Ascending aorta (tissue), 2 donors: ENCODE results near the gene GMEB2. TPM values are rescaled to one million over a fixed set of nuclear protein-coding genes. Genes with fewer than 3 reads are reported as not detected.

Experiments used
- DNase-seq, 2 donors: peaks; one replicate each; pipeline ENCODE4 v3.0.0-alpha.2; 2019; ENCODE audit warnings: low spot score in 2 of 2
- H3K27ac ChIP-seq, 2 donors: fragments of 200-600 bp; sonication (generic); one replicate each; pipeline ENCODE4 v1.5.1; 2016 to 2017; ENCODE audit warnings: mild to moderate bottlenecking in 1 of 2
- H3K27me3 ChIP-seq: fragments of 200-600 bp; sonication (generic); one replicate; pipeline ENCODE4 v1.5.1; 2017
- H3K36me3 ChIP-seq, 2 donors: fragments of 200-600 bp; sonication (generic); one replicate each; pipeline ENCODE4 v1.5.1; 2016
- H3K4me1 ChIP-seq, 2 donors: fragments of 200-600 bp; sonication (generic); one replicate each; pipeline ENCODE4 v1.5.1; 2016 to 2017; ENCODE audit warnings: mild to moderate bottlenecking in 1 of 2
- H3K4me3 ChIP-seq, 2 donors: fragments of 200-600 bp; sonication (generic); one replicate each; pipeline ENCODE4 v1.5.1; 2016 to 2017; ENCODE audit warnings: mild to moderate bottlenecking in 1 of 2
- H3K9me3 ChIP-seq, 2 donors: fragments of 200-600 bp; sonication (generic); one replicate each; pipeline ENCODE4 v1.5.1; 2016
- intact Hi-C: fragments of 100-400 bp; cut with DNase I; formaldehyde crosslinking; loops from one replicate; pipeline ENCODE4 v1.15.1; 2023
- total RNA-seq: library from RNA; depleted of rRNA; stranded (reverse); fragments of >200 nt; gene quantifications from one replicate; pipeline ENCODE4 v1.1.0, GENCODE V29; 2016
- TF ChIP-seq, protein P1 (sequence below), 3 experiments: fragments of 200-600 bp in 2 of 3; fragments of 450-650 bp in 1 of 3; sonication (generic) in 2 of 3; IDR thresholded peaks; one replicate each; pipeline ENCODE4 v1.5.1; 2016 to 2019; ENCODE audit warnings: antibody characterized with exemption in 3 of 3, mild to moderate bottlenecking in 1 of 3, moderate library complexity in 1 of 3

The GMEB2 gene
- total RNA-seq, 1 donor from 2014 or later, result 14.0 TPM

DNA sequence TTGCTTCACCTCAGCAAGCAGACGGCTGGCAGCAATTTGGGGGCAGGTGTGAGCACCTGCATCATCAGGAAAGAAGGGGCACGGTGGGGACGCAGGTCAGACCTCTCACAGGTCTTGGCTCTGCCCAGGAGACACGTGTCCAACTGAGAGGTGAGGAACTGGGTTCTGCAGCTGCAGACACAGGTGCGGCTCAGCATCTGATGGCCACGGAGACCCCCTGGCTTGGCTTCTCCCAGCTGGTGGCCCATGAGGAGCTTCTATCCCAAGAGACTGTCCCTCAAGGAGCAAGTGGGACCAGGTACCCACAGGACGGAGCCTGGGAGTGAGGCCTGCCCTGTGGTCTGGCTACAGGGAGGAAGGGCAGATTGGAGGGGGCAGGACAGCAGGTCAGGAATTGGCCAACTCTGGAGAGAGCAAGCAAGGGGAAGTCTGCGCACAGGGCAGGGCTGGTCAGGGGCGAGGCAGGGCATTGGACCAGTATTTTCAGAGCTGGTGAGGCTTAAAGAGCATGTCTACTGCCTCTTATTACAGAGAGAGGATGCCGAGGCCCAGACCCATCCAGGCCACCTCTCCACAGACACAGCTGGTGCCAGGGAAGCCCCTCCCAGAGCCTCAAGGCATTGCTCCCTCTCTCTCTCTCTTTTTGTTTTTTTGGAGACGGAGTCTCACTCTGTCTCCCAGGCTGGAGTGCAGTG is 22.1 kb upstream of the GMEB2 start:
- intact Hi-C loops, result no loop called here

DNA sequence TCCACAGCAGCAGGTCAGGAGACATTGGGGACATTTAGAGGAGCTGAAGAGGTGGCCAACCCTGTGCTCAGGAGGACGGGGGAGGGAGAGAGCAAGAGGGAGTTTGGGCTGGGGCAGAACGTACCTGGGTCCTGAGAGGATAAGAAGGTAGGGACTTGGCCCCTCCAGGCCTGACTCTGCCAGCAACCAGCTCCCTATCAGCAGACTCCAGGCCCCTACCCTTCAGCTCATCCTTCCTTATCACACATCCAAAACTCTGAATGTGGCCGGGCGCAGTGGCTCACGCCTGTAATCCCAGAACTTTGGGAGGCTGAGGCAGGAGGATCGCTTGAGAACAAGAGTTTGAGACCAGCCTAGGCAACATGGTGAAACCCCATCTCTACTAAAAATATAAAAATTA is 21.3 kb upstream of the GMEB2 start:
- no peaks in the 10 kb centered on the region for H3K36me3 ChIP-seq
- H3K9me3 ChIP-seq, result no peaks in the 10 kb centered on the region
- H3K27ac ChIP-seq, result no peak overlapping the region
- TF ChIP-seq, protein P1, sequence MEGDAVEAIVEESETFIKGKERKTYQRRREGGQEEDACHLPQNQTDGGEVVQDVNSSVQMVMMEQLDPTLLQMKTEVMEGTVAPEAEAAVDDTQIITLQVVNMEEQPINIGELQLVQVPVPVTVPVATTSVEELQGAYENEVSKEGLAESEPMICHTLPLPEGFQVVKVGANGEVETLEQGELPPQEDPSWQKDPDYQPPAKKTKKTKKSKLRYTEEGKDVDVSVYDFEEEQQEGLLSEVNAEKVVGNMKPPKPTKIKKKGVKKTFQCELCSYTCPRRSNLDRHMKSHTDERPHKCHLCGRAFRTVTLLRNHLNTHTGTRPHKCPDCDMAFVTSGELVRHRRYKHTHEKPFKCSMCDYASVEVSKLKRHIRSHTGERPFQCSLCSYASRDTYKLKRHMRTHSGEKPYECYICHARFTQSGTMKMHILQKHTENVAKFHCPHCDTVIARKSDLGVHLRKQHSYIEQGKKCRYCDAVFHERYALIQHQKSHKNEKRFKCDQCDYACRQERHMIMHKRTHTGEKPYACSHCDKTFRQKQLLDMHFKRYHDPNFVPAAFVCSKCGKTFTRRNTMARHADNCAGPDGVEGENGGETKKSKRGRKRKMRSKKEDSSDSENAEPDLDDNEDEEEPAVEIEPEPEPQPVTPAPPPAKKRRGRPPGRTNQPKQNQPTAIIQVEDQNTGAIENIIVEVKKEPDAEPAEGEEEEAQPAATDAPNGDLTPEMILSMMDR (IDR thresholded peaks at IDR 0.05), result no peak
- DNase-seq, result no peak
- peaks cover 7 to 10% of the 10 kb centered on the region in 2 donors for H3K4me1 ChIP-seq
- H3K27me3 ChIP-seq, result no peaks in the 10 kb centered on the region
- H3K4me3 ChIP-seq, result no peak overlapping the region
- intact Hi-C loops, result no loop called here

More for the DNA sequence above, 22.1 kb upstream of the GMEB2 start:
- Histone ChIP-seq H3K27me3 (no peaks in the 10 kb centered on the region), H3K4me3 (no peak overlapping the region), H3K36me3 (no peaks in the 10 kb centered on the region), H3K4me1 (peaks cover 11 to 14% of the 10 kb centered on the region in 2 donors), H3K27ac (no peak overlapping the region), H3K9me3 (no peaks in the 10 kb centered on the region)
- TF ChIP-seq, protein P1 (IDR thresholded peaks at IDR 0.05), result no peak
- no peak for DNase-seq

DNA sequence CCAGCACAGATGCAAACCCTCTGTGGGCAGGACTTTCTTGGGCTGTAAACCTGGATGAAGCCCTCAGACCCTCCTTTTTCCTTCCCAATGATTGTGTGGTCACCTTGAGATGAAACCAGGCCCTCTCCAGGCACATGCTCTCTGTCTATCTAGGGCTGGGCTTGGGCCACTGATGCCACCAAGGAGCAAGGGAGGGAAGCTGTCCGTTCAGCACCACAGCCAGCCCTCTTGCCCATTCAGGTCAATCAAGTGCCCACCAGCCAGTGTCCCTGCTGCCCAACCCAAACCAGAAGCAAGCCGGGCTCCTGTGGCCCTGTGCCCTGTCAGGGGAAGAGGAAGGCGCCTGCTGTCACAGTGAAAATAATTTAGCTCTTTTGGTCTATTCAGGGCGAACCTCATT is 18.3 kb upstream of the GMEB2 start:
- TF ChIP-seq, protein P1 (IDR thresholded peaks at IDR 0.05), result no peak
- no peaks in the 10 kb centered on the region for H3K27me3 ChIP-seq
- intact Hi-C loops, result no loop called here
- no peak overlapping the region for H3K27ac ChIP-seq
- peaks cover 6 to 7% of the 10 kb centered on the region in 2 donors for H3K4me1 ChIP-seq
- H3K9me3 ChIP-seq, result no peaks in the 10 kb centered on the region
- H3K36me3 ChIP-seq, result no peaks in the 10 kb centered on the region
- no peak for DNase-seq
- no peak overlapping the region for H3K4me3 ChIP-seq

DNA sequence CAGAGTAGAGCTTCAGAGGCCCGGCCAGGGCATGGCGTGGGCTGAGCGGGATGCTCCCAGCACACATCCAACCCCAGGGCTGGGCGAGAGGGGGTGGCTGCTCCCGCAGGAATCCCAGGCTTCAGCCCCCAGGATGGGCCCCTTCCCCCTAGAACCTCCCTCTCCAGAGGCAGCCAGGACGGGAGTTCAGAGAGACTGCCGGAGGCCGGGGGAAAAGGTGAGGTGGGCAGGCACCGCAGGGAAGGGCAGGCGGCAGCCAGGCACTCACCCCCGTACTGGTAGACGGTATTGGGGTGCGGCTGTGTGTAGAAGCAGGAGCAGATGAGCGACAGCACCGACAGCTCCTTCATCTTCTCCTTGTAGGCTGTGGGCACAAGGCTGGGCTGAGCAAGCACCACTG is 17.0 kb upstream of the GMEB2 start:
- TF ChIP-seq, protein P1 (IDR thresholded peaks at IDR 0.05), result no peak
- Histone ChIP-seq H3K27me3 (no peaks in the 10 kb centered on the region), H3K9me3 (no peaks in the 10 kb centered on the region), H3K4me3 (no peak overlapping the region), H3K36me3 (no peaks in the 10 kb centered on the region), H3K27ac (no peak overlapping the region), H3K4me1 (peaks cover 6 to 7% of the 10 kb centered on the region in 2 donors)
- DNase-seq, result no peak
- intact Hi-C loops, result no loop called here

DNA sequence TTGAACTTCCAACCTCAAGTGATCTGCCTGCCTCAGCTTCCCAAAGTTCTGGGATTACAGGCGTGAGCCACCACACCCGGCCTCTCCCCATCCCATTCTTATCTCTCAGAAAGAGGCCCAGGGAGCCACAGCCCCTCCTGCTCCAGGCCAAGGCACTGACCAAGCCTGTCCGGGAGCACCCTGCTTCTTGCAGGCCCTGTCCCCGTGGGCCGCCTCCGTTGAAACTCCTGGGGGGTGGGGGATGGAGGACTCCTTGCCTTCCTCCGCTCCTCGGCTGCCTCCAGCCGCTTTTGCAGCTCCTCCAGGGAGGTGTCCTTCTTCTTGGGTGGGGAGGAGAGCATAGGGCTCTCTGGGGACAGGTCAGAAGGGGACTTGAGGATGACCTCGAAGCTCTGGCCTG is 16.6 kb upstream of the GMEB2 start:
- no peaks in the 10 kb centered on the region for H3K9me3 ChIP-seq
- peaks cover 6 to 7% of the 10 kb centered on the region in 2 donors for H3K4me1 ChIP-seq
- TF ChIP-seq, protein P1 (IDR thresholded peaks at IDR 0.05), result no peak
- H3K27ac ChIP-seq, result no peak overlapping the region
- H3K4me3 ChIP-seq, result no peak overlapping the region
- H3K27me3 ChIP-seq, result no peaks in the 10 kb centered on the region
- intact Hi-C loops, result no loop called here
- no peaks in the 10 kb centered on the region for H3K36me3 ChIP-seq
- no peak for DNase-seq
